ENCODE data around the gene ACBD4.

GRCh38 chr17:45108595-45109521, 26.6 kb upstream of the ACBD4 start:
- no peak for TF ChIP-seq ZKSCAN8 (CRISPR knock-in tag; IDR thresholded peaks at IDR 0.05; ENCODE audit: borderline replicate concordance)
- no peak for TF ChIP-seq ZNF329 (CRISPR knock-in tag; IDR thresholded peaks at IDR 0.05; ENCODE audit: low read depth)
- TF ChIP-seq ZFP90 (CRISPR knock-in tag; IDR thresholded peaks at IDR 0.05; ENCODE audit: borderline replicate concordance): no peak
- TF ChIP-seq, protein P1, sequence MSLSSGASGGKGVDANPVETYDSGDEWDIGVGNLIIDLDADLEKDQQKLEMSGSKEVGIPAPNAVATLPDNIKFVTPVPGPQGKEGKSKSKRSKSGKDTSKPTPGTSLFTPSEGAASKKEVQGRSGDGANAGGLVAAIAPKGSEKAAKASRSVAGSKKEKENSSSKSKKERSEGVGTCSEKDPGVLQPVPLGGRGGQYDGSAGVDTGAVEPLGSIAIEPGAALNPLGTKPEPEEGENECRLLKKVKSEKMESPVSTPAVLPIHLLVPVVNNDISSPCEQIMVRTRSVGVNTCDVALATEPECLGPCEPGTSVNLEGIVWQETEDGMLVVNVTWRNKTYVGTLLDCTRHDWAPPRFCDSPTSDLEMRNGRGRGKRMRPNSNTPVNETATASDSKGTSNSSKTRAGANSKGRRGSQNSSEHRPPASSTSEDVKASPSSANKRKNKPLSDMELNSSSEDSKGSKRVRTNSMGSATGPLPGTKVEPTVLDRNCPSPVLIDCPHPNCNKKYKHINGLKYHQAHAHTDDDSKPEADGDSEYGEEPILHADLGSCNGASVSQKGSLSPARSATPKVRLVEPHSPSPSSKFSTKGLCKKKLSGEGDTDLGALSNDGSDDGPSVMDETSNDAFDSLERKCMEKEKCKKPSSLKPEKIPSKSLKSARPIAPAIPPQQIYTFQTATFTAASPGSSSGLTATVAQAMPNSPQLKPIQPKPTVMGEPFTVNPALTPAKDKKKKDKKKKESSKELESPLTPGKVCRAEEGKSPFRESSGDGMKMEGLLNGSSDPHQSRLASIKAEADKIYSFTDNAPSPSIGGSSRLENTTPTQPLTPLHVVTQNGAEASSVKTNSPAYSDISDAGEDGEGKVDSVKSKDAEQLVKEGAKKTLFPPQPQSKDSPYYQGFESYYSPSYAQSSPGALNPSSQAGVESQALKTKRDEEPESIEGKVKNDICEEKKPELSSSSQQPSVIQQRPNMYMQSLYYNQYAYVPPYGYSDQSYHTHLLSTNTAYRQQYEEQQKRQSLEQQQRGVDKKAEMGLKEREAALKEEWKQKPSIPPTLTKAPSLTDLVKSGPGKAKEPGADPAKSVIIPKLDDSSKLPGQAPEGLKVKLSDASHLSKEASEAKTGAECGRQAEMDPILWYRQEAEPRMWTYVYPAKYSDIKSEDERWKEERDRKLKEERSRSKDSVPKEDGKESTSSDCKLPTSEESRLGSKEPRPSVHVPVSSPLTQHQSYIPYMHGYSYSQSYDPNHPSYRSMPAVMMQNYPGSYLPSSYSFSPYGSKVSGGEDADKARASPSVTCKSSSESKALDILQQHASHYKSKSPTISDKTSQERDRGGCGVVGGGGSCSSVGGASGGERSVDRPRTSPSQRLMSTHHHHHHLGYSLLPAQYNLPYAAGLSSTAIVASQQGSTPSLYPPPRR (CRISPR knock-in tag; IDR thresholded peaks at IDR 0.05; ENCODE audit: borderline replicate concordance): no peak
- no peak for TF ChIP-seq ZFP37 (CRISPR knock-in tag; IDR thresholded peaks at IDR 0.05; ENCODE audit: borderline replicate concordance)
- no peak for TF ChIP-seq MAFK (conservative IDR thresholded peaks at IDR 0.05 in 1 of 2, IDR thresholded peaks at IDR 0.05 in 1 of 2; ENCODE audit: low read length in 2 of 2)
